ENCODE data around the gene TNFRSF1A.

The TNFRSF1A gene

GRCh38 chr12:6341417-6342139, at the start of gene TNFRSF1A:
TNFRSF1A (minus strand) TSS chr12:6342076; CDS start chr12:6341814, 262 bp downstream.
- DNase-seq = peak in 8 of 14 donors; percentile 27 to 67 (median 55)

DNA sequence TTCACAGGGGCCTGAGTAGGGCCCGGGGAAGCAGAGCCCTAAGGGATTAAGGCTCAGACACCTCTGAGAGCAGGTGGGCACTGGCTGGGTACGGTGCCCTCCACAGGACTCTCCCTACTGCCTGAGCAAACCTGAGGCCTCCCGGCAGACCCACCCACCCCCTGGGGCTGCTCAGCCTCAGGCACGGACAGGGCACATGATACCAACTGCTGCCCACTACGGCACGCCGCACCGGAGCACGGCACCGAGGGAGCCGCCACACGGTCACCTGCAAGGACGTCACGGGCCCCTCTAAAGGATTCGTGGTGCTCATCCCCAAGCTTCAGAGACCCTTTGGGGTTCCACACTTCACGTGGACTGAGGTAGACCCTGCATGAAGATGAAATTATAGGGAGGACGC, 49.1 kb upstream of the TNFRSF1A start:
- DNase-seq = no peak

GRCh38 chr12:6390084-6390799, 48.4 kb upstream of the TNFRSF1A start:
- DNase-seq = no peak

DNA sequence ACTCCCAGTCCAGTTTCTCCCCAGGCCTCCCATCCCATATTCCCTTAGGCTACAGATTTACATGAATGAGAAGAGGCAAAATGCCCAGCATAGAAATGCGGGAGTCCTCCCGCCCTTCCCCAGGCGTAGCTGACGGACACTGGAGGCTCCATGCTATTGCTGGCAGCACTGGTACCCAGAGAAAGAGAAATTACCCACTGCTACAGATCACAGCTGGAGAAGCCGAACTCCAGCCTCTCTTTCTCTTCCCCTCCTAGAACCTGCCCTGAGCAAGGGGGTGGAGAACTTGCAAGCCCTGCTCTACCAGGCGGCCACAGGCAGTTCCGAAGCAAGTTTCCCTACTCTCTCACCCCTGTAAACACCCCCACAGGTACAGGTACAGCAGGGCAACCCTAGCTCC, 45.7 kb upstream of the TNFRSF1A start:
- DNase-seq = no peak

GRCh38 chr12:6386491-6386890, 44.6 kb upstream of the TNFRSF1A start:
- no peak for DNase-seq

DNA sequence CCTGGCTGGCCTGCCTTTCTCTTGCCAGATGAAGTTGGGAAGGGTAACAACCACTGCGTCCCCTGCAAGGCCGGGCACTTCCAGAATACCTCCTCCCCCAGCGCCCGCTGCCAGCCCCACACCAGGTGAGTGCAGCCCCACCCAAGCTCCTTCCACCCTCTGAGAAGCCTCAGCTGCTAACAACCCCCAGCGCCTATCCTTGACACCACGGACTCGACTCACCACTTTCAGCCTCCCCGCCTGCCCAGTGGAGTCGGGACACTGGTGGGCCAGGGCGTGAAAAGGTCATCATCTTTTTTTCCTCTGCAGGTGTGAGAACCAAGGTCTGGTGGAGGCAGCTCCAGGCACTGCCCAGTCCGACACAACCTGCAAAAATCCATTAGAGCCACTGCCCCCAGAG, 44.2 kb upstream of the TNFRSF1A start:
- no peak for DNase-seq

GRCh38 chr12:6384499-6385436, 42.9 kb upstream of the TNFRSF1A start:
- no peak for DNase-seq

DNA sequence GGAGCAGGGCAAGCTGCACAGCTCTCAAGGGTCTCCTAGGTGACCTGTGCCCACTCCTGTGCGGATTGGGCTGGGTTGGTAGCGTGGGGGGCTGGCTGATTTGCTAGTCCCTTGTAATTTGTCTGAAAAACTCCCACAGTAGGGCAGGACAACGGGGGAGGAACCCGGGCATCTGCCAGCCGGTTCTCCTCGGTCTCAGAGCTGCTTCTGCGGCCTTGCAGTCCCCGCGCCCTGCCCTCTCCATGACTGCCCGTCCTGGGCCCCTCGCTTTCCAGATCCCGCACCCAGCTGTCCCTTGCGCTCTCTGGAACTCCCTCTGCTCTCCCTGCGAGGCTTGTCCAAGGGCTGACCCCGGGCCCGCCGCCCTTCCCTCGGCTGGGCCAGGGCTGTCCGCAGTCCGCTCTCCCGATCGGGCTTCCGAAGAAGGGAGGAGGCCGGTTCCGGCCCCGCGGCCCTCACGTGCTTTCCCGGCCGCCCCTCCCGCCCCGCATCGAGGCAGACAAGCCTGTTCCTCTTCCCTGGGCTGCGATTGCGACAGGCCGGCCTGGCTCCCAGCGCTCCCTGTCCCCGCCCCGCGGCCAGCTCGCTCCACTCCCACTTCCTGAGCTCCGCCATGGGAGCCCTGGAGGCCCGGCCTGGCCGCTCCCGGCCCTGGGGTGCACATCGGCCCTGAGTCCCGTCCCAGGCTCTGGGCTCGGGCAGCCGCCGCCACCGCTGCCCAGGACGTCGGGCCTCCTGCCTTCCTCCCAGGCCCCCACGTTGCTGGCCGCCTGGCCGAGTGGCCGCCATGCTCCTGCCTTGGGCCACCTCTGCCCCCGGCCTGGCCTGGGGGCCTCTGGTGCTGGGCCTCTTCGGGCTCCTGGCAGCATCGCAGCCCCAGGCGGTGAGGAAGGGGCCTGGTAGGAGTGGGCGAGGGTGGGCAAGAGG, 42.0 kb upstream of the TNFRSF1A start, which contains the start of gene LTBR:
Gene LTBR (plus strand): TSS at position 591 of the 927 bp plus-strand sequence. CDS start 197 bp downstream, at position 788.
- DNase-seq = peak in 13 of 14 donors; percentile 10 to 87 (median 60)

GRCh38 chr12:6382982-6383381, 41.1 kb upstream of the TNFRSF1A start:
- DNase-seq = no peak

GRCh38 chr12:6382371-6382770, 40.5 kb upstream of the TNFRSF1A start:
- no peak for DNase-seq

GRCh38 chr12:6380141-6381121, 38.6 kb upstream of the TNFRSF1A start:
- no peak for DNase-seq

- DNase-seq = peak in 2 of 14 donors; percentile 9 to 29
Observed at GRCh38 chr12:6378709-6379472, 37.0 kb upstream of the TNFRSF1A start.

DNA sequence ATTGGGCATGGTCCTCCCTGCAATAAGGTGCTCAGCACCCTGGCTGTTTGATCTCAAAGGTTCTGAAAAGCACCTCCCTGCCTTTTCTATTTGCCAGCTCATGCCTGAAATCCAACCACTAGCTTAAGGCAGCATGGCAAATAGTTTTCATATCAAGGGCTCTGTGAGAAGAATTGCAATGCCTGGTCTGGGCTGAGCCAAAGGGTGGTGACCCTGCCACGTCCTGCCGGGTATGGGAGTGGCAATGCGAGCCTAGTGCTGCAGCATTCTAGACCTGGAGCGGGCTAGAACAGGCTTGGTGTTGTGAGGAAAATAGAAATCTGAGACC, 35.8 kb upstream of the TNFRSF1A start:
- no peak for DNase-seq

- no peak for DNase-seq
Observed at GRCh38 chr12:6376870-6377666, 35.2 kb upstream of the TNFRSF1A start.

DNA sequence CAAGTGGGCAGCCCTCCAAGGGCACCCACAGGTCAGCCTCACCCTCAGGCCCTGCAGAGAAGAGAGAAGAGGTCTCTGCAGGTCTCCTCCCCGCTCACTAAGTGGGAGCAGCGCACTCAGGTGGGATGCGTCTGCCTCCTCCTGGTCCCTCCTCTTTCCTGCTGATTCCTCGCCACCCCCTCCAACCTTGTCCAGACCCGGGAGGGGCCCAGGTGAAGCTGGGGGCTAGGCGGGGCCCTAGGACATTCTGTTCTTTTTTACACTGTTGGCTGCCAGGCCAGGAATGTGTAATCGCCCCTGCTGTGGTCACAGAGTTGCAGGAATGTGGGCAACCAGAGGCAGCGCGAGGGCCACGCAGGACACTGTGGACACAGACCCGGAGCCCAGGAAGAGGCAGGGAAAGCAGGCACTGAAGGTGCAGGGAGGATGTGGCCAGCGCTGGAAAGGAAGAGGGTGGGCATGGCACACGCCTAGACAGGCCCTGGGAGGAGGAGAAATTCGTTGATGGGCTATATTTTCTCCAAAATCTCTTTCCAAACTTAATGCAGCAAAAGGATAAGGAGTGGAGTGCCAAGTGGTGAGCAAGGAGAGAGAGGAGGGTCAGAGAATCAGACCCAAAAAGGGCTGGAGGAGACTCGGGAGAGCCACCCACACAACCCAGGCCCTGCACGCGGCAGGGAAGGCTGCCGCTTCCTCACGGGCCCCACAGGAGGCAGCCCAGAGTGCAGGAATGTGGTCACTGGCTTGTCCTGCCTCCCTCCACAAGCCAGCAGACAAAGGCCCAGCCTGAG, 34.4 kb upstream of the TNFRSF1A start:
- no peak for DNase-seq

GRCh38 chr12:6375269-6376078, 33.6 kb upstream of the TNFRSF1A start, which contains the start of gene SCNN1A:
SCNN1A (minus strand) TSS chr12:6375563; CDS start chr12:6374783, 780 bp downstream.
- DNase-seq = no peak

DNA sequence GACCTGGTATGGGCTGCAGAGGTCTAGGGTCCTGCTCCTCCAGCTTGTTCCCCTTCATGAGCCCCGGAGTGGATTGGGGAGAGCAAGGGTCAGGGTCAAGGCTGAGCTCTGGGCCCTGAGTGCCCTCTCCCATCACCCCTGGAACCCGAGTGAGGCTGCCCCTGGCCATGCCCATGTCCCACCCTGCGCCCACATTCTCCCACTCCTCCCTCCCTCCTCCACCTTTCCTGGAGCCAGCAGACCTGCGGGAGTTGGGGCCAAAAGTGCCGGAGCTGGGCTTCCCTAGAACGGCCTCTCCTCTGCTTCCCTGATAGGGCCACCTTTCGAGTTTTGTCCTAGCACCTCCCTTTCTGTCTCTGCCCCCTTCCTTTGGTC, 32.9 kb upstream of the TNFRSF1A start:
- no peak for DNase-seq
